CD14-positive monocyte (primary cell): Measurements from ENCODE around the gene PTPRD. TPM values are rescaled to one million over a fixed set of nuclear protein-coding genes. Genes with fewer than 3 reads are reported as not detected.

Source experiments
- DNase-seq, 3 donors: peaks; one replicate each; pipeline ENCODE4 v3.0.0-alpha.2; 2011 to 2022
- H2AFZ ChIP-seq: 2 replicates; pipeline ENCODE4 v1.6.0; 2012; ENCODE audit warnings: mild to moderate bottlenecking, low read depth, low read length, inconsistent platforms; ENCODE audit not compliant: insufficient read depth, poor library complexity, severe bottlenecking
- H3K27ac ChIP-seq, 2 donors: 1 replicate in 1 of 2; 2 replicates in 1 of 2; pipeline ENCODE4 v1.5.1; 2012 to 2013; ENCODE audit warnings: low read length in 2 of 2, control low read depth in 1 of 2, inconsistent platforms in 1 of 2, low read depth in 1 of 2, mild to moderate bottlenecking in 1 of 2
- H3K27me3 ChIP-seq, 2 donors: one replicate each; pipeline versions ENCODE4 v1.6.0 to v1.6.1; 2011 to 2013; ENCODE audit warnings: low read length in 2 of 2; ENCODE audit not compliant: control insufficient read depth in 2 of 2, insufficient read depth in 2 of 2
- H3K36me3 ChIP-seq, 2 donors: replicated peaks in 1 of 2; 1 replicate in 1 of 2; 2 replicates in 1 of 2; pipeline versions ENCODE4 v1.5.1 to v1.6.1; 2012 to 2013; ENCODE audit warnings: low read length in 2 of 2, control low read depth in 1 of 2, inconsistent platforms in 1 of 2, mild to moderate bottlenecking in 1 of 2; ENCODE audit not compliant: insufficient read depth in 2 of 2, control insufficient read depth in 1 of 2
- H3K4me1 ChIP-seq, 2 donors: 1 replicate in 1 of 2; 2 replicates in 1 of 2; pipeline versions ENCODE4 v1.5.1 to v1.6.1; 2012 to 2013; ENCODE audit warnings: low read length in 2 of 2, control low read depth in 1 of 2, inconsistent platforms in 1 of 2, mild to moderate bottlenecking in 1 of 2, moderate library complexity in 1 of 2; ENCODE audit not compliant: insufficient read depth in 2 of 2, control insufficient read depth in 1 of 2
- H3K4me2 ChIP-seq: replicated peaks from 2 replicates; pipeline ENCODE3; 2012; ENCODE audit warnings: low read length, moderate library complexity, mild to moderate bottlenecking; ENCODE audit not compliant: poor library complexity, severe bottlenecking; ENCODE audit errors: extremely low read depth
- H3K4me3 ChIP-seq, 3 experiments: fragments of 200-600 bp in 1 of 3; sonication (generic) in 1 of 3; replicated peaks in 1 of 3; 1 replicate in 2 of 3; 2 replicates in 1 of 3; pipeline ENCODE4 v1.5.1; 2011 to 2013; ENCODE audit warnings: low read length in 3 of 3, mild to moderate bottlenecking in 3 of 3, control low read depth in 2 of 3, low read depth in 2 of 3, inconsistent platforms in 1 of 3, moderate library complexity in 1 of 3
- H3K79me2 ChIP-seq: 2 replicates; pipeline ENCODE4 v1.6.0; 2012; ENCODE audit warnings: mild to moderate bottlenecking, control low read depth, inconsistent platforms, low read length, moderate library complexity; ENCODE audit not compliant: insufficient read depth
- H3K9ac ChIP-seq: 2 replicates; pipeline ENCODE4 v1.6.0; 2017; ENCODE audit warnings: low read length, mild to moderate bottlenecking; ENCODE audit not compliant: insufficient read depth, poor library complexity, severe bottlenecking
- H3K9me3 ChIP-seq, 2 donors: replicated peaks in 1 of 2; 1 replicate in 1 of 2; 2 replicates in 1 of 2; pipeline versions ENCODE4 v1.5.1 to v1.6.1; 2012 to 2013; ENCODE audit warnings: low read length in 2 of 2, control low read depth in 1 of 2; ENCODE audit not compliant: control insufficient read depth in 1 of 2, insufficient read depth in 1 of 2
- H4K20me1 ChIP-seq: 2 replicates; pipeline ENCODE4 v1.6.0; 2012; ENCODE audit warnings: mild to moderate bottlenecking, low read length, control low read depth, moderate library complexity; ENCODE audit not compliant: insufficient read depth
- H3K27ac Mint-ChIP-seq, 7 donors: one replicate each; pipeline ENCODE4 v1.8.0; 2020; ENCODE audit warnings: mild to moderate bottlenecking in 7 of 7, mixed read lengths in 7 of 7, moderate library complexity in 6 of 7, inconsistent platforms in 2 of 7
- H3K27me3 Mint-ChIP-seq, 3 donors: one replicate each; pipeline ENCODE4 v1.8.0; 2021 to 2022; ENCODE audit warnings: low read depth in 3 of 3, mild to moderate bottlenecking in 3 of 3, mixed read lengths in 3 of 3, moderate library complexity in 3 of 3, inconsistent platforms in 1 of 3
- H3K36me3 Mint-ChIP-seq, 2 donors: one replicate each; pipeline ENCODE4 v1.8.0; 2020; ENCODE audit warnings: mixed read lengths in 2 of 2, inconsistent platforms in 1 of 2, mild to moderate bottlenecking in 1 of 2
- H3K4me1 Mint-ChIP-seq: one replicate; pipeline ENCODE4 v1.8.0; 2020; ENCODE audit warnings: mild to moderate bottlenecking, mixed read lengths
- H3K4me3 Mint-ChIP-seq, 2 donors: one replicate each; pipeline ENCODE4 v1.8.0; 2020; ENCODE audit warnings: mild to moderate bottlenecking in 2 of 2, mixed read lengths in 2 of 2, moderate library complexity in 1 of 2
- H3K9me3 Mint-ChIP-seq, 7 donors: one replicate each; pipeline ENCODE4 v1.8.0; 2020 to 2022; ENCODE audit warnings: mixed read lengths in 7 of 7, mild to moderate bottlenecking in 6 of 7, moderate library complexity in 6 of 7, inconsistent platforms in 2 of 7
- CTCF ChIP-seq: fragments of 200-600 bp; IDR thresholded peaks from one replicate; pipeline ENCODE4 v1.8.0; 2022; ENCODE audit warnings: antibody characterized with exemption, mild to moderate bottlenecking
- WGBS: methylation state at CpG from one replicate; pipeline ENCODE4 v1.1.5; 2013; ENCODE audit warnings: missing lambda C conversion rate; ENCODE audit not compliant: insufficient coverage; 5-methylcytosine and 5-hydroxymethylcytosine counted together
- intact Hi-C, 2 donors: fragments of 100-400 bp; cut with micrococcal nuclease; formaldehyde crosslinking; loops; one replicate each; pipeline versions ENCODE4 v1.15.0 to v1.15.1; 2023
- polyA plus RNA-seq, 3 donors: library from polyadenylated mRNA; depleted of rRNA in 1 of 3; unstranded in 2 of 3; stranded (reverse) in 1 of 3; fragments of 300-500 nt in 2 of 3; fragments of >200 nt in 1 of 3; fragmentation: Illumina TruSeq in 2 of 3; gene quantifications; 1 replicate in 2 of 3; 2 replicates in 1 of 3; pipeline ENCODE4 v1.2.3, GENCODE V29; 2012 to 2021

PTPRD gene
- polyA plus RNA-seq, 3 donors: not detected

DNA sequence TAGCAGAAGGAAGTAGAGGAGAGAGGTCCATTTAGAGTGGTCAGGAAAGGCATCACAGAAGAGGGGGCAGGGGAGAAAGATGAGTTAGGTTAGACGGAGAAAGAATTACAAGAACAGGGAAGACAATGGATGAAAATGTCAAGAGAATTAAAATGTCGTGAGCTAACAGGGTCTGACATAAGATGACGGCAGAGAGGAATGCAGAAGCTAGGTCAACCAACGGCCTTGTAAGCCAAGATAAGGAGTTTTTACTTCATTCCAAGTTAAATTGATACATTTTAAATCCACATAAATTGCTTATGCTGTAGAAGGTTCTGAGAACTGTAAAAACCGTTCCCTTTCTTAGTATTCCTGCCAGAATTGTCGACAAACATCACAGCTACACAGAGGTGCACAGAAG is 1916.3 kb downstream of the PTPRD start:
- Mint-ChIP-seq H3K27ac (no peak overlapping the region), H3K36me3 (no peaks in the 10 kb centered on the region), H3K4me3 (no peak overlapping the region), H3K27me3 (peaks cover 0 to 1% (median 0%) of the 10 kb centered on the region in 3 donors), H3K4me1 (peaks cover 2% of the 10 kb centered on the region), H3K9me3 (peaks cover 0 to 2% (median 0%) of the 10 kb centered on the region in 7 donors)
- Histone ChIP-seq H3K27ac (no peak overlapping the region), H4K20me1 (no peaks in the 10 kb centered on the region), H3K4me3 (no peak overlapping the region), H3K4me1 (no peaks in the 10 kb centered on the region), H2AFZ (no peak overlapping the region), H3K4me2 (no peak overlapping the region), H3K79me2 (no peaks in the 10 kb centered on the region), H3K36me3 (no peaks in the 10 kb centered on the region), H3K9ac (no peak overlapping the region), H3K9me3 (no peaks in the 10 kb centered on the region), H3K27me3 (no peaks in the 10 kb centered on the region)
- intact Hi-C loops: no loop called here
- no peak for DNase-seq
- 100% methylated on average over 1 of the region's 6 CpGs for WGBS
- no peak for TF ChIP-seq CTCF

GRCh38 chr9:8694983-8695588 is 1917.7 kb downstream of the PTPRD start:
- H3K4me3 Mint-ChIP-seq: no peak overlapping the region
- Histone ChIP-seq H2AFZ (no peak overlapping the region), H3K4me2 (no peak overlapping the region), H3K9me3 (peaks cover 0 to 1% of the 10 kb centered on the region in 2 donors), H4K20me1 (no peaks in the 10 kb centered on the region), H3K9ac (no peak overlapping the region), H3K79me2 (no peaks in the 10 kb centered on the region), H3K27me3 (no peaks in the 10 kb centered on the region), H3K4me1 (no peaks in the 10 kb centered on the region), H3K4me3 (no peak overlapping the region), H3K36me3 (no peaks in the 10 kb centered on the region), H3K27ac (no peak overlapping the region)
- H3K27me3 Mint-ChIP-seq: peaks cover 0 to 2% (median 1%) of the 10 kb centered on the region in 3 donors
- no peak for TF ChIP-seq CTCF
- intact Hi-C loops: no loop called here
- WGBS: 100% methylated on average over 1 of the region's 4 CpGs
- peaks cover 2% of the 10 kb centered on the region for H3K4me1 Mint-ChIP-seq
- DNase-seq: no peak
- peaks cover 0 to 1% (median 0%) of the 10 kb centered on the region in 7 donors for H3K9me3 Mint-ChIP-seq
- H3K27ac Mint-ChIP-seq: no peak overlapping the region
- H3K36me3 Mint-ChIP-seq: no peaks in the 10 kb centered on the region
